Measurements from ENCODE around the gene BTBD9. TPM values are rescaled to one million over a fixed set of nuclear protein-coding genes. Genes with fewer than 3 reads are reported as not detected.

The BTBD9 gene
- total and polyA plus RNA-seq, 2 donors (not counting 3 experiments of a cell fraction or from before 2014, with no cell fraction given), result 4.9 to 15.0 TPM

- DNase-seq (ENCODE audit: low read depth, low spot score), result no peak
- Histone ChIP-seq H3K9me1 (replicated peaks; ENCODE audit: control insufficient read depth, extremely low read depth, insufficient read depth, low read length) (no peaks in the 10 kb centered on the region), H3K79me2 (ENCODE audit: control insufficient read depth, insufficient read depth, low read length) (no peaks in the 10 kb centered on the region), H3K27me3 (ENCODE audit: control insufficient read depth in 2 of 2, insufficient read depth in 2 of 2, low read length in 2 of 2) (no peaks in the 10 kb centered on the region), H3K9ac (replicated peaks; ENCODE audit: extremely low read depth, insufficient read depth, low read length) (no peak overlapping the region), H2AFZ (ENCODE audit: low read depth, low read length) (no peak overlapping the region), H3K9me3 (replicated peaks; ENCODE audit: control insufficient read depth, insufficient read depth, low read length) (no peaks in the 10 kb centered on the region), H4K20me1 (replicated peaks; ENCODE audit: control insufficient read depth, extremely low read depth, insufficient read depth, low read length) (no peaks in the 10 kb centered on the region), H3K36me3 (ENCODE audit: control insufficient read depth in 2 of 2, extremely low read depth in 1 of 2, insufficient read depth in 2 of 2, low read length in 2 of 2) (no peaks in the 10 kb centered on the region), H3K27ac (ENCODE audit: insufficient read depth, low read depth, low read length) (no peak overlapping the region), H3K4me3 (replicated peaks in 1 of 3; ENCODE audit: insufficient read depth in 1 of 3, low read depth in 1 of 3, low read length in 3 of 3) (no peak overlapping the region), H3K4me1 (ENCODE audit: control insufficient read depth, extremely low read depth, insufficient read depth, low read length) (no peaks in the 10 kb centered on the region), H3K4me2 (ENCODE audit: insufficient read depth, low read length) (no peak overlapping the region)
- FAIRE-seq, result no peak
- dilution Hi-C loops (cut with MboI; ENCODE audit: extremely low pct_ligation_motif_present, low sequenced_read_pairs), result no loop called here
- BruUV-seq (replicated peaks), result no TSS peak
- no peak for TF ChIP-seq FOS (IDR thresholded peaks at IDR 0.05; ENCODE audit: borderline replicate concordance, insufficient read depth, low read length)
- TF ChIP-seq, protein P1, sequence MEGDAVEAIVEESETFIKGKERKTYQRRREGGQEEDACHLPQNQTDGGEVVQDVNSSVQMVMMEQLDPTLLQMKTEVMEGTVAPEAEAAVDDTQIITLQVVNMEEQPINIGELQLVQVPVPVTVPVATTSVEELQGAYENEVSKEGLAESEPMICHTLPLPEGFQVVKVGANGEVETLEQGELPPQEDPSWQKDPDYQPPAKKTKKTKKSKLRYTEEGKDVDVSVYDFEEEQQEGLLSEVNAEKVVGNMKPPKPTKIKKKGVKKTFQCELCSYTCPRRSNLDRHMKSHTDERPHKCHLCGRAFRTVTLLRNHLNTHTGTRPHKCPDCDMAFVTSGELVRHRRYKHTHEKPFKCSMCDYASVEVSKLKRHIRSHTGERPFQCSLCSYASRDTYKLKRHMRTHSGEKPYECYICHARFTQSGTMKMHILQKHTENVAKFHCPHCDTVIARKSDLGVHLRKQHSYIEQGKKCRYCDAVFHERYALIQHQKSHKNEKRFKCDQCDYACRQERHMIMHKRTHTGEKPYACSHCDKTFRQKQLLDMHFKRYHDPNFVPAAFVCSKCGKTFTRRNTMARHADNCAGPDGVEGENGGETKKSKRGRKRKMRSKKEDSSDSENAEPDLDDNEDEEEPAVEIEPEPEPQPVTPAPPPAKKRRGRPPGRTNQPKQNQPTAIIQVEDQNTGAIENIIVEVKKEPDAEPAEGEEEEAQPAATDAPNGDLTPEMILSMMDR (IDR thresholded peaks at IDR 0.05; ENCODE audit: extremely low read depth in 1 of 2, insufficient read depth in 1 of 2, low read depth in 1 of 2, low read length in 2 of 2), result no peak
- TF ChIP-seq POLR2A (IDR thresholded peaks at IDR 0.05; ENCODE audit: low read depth, low read length), result no peak
- TF ChIP-seq MAX (IDR thresholded peaks at IDR 0.05; ENCODE audit: insufficient read depth, insufficient read length), result no peak
- no peak for TF ChIP-seq JUN (IDR thresholded peaks at IDR 0.05; ENCODE audit: borderline replicate concordance, insufficient read depth, insufficient read length, low read depth)
- no peak for TF ChIP-seq MYC (IDR thresholded peaks at IDR 0.05; ENCODE audit: low read depth, low read length)
- no peak for TF ChIP-seq POLR2AphosphoS5 (IDR thresholded peaks at IDR 0.05; ENCODE audit: insufficient read depth, low read depth, low read length)
- TF ChIP-seq GATA2 (IDR thresholded peaks at IDR 0.05; ENCODE audit: insufficient read depth, insufficient read length, low read depth, low read length), result no peak
- no peak for TF ChIP-seq EZH2 (IDR thresholded peaks at IDR 0.05; ENCODE audit: borderline replicate concordance, low read depth, low read length, severe bottlenecking)
- intact Hi-C loops (cut with micrococcal nuclease), result no loop called here
- POLR2A ChIA-PET, result no interaction called here
- CTCF ChIA-PET, result no interaction called here
Measured at GRCh38 chr6:38310061-38310460, 329.7 kb downstream of the BTBD9 start.

Measured in endothelial cell of umbilical vein (primary cell).